Astrocyte of the spinal cord (primary cell): ENCODE measurements around the gene MVK.
"Not testable (repeated sequence)": the region's sequence is repeated elsewhere in the genome, so short reads cannot be mapped to it uniquely, and the experiment has no call there.

Source experiments
- DNase-seq: peaks from one replicate; pipeline ENCODE4 v3.0.0; 2011; ENCODE audit warnings: low read depth, low spot score
- H3K4me3 ChIP-seq: 2 replicates; pipeline ENCODE4 v1.5.1; 2011; ENCODE audit warnings: low read depth, mild to moderate bottlenecking, low read length, moderate library complexity
- in situ Hi-C: cut with HindIII; loops from 2 replicates; pipeline ENCODE4 v1.10.0; 2017; ENCODE audit warnings: low sequenced_read_pairs
- TF ChIP-seq, protein P1 (sequence below): IDR thresholded peaks from 2 replicates; pipeline ENCODE4 v1.5.1; 2012; ENCODE audit warnings: low read depth, mild to moderate bottlenecking, low read length, inconsistent platforms

The MVK gene

GRCh38 chr12:109600995-109601394 lies 27.4 kb downstream of the MVK start:
- no peak for DNase-seq
- no peak overlapping the region for H3K4me3 ChIP-seq
- TF ChIP-seq, protein P1, sequence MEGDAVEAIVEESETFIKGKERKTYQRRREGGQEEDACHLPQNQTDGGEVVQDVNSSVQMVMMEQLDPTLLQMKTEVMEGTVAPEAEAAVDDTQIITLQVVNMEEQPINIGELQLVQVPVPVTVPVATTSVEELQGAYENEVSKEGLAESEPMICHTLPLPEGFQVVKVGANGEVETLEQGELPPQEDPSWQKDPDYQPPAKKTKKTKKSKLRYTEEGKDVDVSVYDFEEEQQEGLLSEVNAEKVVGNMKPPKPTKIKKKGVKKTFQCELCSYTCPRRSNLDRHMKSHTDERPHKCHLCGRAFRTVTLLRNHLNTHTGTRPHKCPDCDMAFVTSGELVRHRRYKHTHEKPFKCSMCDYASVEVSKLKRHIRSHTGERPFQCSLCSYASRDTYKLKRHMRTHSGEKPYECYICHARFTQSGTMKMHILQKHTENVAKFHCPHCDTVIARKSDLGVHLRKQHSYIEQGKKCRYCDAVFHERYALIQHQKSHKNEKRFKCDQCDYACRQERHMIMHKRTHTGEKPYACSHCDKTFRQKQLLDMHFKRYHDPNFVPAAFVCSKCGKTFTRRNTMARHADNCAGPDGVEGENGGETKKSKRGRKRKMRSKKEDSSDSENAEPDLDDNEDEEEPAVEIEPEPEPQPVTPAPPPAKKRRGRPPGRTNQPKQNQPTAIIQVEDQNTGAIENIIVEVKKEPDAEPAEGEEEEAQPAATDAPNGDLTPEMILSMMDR: no peak
- in situ Hi-C loops: no loop called here

GRCh38 chr12:109601557-109601956 lies 28.0 kb downstream of the MVK start:
- H3K4me3 ChIP-seq: no peak overlapping the region
- no peak for DNase-seq
- in situ Hi-C loops: no loop called here
- TF ChIP-seq, protein P1: no peak

DNA sequence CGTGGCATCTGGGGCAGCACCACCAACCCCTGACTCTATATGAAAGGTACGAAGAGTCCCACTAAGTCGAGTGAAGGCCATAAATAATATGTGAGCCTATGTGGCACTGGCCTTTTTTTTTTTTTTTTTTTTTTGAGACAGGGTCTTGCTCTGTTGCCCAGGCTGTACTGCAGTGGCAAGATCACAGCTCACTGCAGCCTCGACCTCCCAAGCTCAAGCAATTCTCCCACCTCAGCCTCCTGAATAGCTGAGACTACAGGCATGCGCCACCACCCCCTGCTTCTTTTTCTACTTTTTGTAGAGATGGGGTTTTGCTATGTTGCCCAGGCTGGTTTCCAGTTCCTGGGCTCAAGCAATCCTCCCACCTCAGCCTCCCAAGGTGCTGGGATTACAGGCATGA lies 28.5 kb downstream of the MVK start:
- DNase-seq, in situ Hi-C loops, H3K4me3 ChIP-seq: not testable (repeated sequence)

GRCh38 chr12:109604132-109604585 lies 30.6 kb downstream of the MVK start:
- in situ Hi-C loops: no loop called here
- TF ChIP-seq, protein P1: no peak
- no peak overlapping the region for H3K4me3 ChIP-seq
- no peak for DNase-seq

DNA sequence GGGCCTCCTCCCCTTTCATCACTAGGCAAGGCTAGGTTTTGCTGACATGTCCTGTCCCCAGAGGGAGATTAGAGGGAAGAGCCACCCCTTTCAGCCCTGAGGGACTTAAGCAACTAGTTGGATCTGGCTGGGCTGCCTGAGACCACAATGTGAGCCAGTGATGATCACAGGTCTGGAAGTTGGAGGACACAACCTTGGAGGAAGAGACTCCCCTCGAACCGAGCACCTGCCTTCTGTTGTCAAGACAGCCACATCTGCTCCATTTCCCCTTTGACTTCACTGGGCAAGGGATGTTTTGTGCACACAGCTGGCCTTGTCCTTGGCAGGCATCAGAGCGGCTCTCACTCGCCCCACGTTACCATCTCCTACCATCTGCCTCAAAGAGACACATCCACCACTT lies 31.4 kb downstream of the MVK start:
- TF ChIP-seq, protein P1: no peak
- no peak overlapping the region for H3K4me3 ChIP-seq
- in situ Hi-C loops: no loop called here
- no peak for DNase-seq

DNA sequence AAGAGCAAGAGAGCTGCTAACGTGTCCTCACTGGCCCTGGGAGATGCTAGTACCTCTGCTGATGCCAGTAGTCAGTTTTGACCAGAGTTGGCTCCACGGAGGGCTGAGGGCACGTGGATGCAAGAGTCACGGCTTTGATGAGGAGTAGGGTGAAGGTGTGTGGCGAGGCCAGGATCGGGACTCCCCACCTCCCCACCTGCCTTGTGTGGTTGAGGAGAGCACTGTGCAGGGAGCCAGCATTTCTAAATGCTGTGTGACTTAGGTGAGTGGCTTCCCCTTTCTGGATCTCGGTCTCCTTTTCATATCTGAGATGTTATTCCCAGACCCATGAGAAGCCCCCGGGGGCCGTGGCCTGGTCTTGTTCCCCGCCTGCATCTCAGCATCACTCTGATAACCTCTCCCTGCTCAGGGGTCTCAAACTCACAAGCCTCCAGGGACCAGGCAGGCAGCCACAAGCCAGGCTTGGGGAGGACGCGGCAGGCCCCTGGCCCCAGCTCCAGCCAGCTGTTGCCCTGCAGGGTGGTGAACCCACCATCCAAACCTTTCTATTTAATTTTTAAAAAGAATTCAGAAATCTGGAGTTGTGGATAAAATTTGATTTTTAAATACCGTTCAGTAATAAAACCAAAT lies 32.1 kb downstream of the MVK start:
- no peak for DNase-seq

DNA sequence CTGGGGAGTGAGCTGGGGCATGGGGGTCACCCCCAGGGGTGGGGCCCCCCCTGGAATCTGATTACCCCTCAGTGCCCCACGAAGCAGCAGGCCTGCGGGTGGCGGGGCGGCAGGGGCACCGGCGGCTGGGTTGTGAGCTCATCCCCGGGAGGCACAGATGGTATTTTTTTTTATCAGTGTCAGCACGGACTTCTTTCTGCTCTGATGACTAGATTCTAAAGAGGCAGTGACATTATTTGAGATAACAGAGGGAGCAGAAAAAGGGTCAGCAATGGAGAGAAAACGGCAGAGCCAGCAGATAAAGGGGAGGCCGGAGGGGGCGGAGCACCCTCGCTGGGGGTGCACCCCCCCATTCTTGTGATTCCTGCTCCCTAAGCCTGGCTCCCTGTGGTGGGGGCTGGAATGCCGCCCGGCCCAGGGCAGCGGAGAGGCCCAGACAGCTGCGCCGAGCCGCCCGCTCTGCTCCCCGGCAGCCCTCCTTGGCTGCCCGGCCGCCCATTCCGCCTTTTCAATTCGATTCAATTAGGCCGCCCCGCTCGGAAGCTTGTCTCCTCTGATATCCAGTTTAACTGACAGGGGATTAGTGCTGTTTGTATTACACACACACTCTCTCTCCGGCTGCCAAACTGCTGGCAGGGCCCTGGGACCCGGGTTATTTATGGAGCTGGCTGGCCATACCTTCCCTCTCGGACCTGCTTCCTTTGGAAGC lies 32.9 kb downstream of the MVK start:
- H3K4me3 ChIP-seq: no peak overlapping the region
- DNase-seq: peak; percentile 6
- in situ Hi-C loops: no loop called here
- TF ChIP-seq, protein P1: no peak

More for the DNA sequence above, 32.1 kb downstream of the MVK start:
- TF ChIP-seq, protein P1: no peak
- in situ Hi-C loops: no loop called here
- no peak overlapping the region for H3K4me3 ChIP-seq
